Panc1 (cell line): ENCODE measurements around the gene ADGRG3. TPM values are rescaled to one million over a fixed set of nuclear protein-coding genes. Genes with fewer than 3 reads are reported as not detected.

Experiments
- ATAC-seq: fragments of 200-7000 bp; cut with Tn5 transposase; 2 replicates; pipeline ENCODE4 v1.9.1; 2020; ENCODE audit warnings: mild to moderate bottlenecking, moderate library complexity
- BruUV-seq: library from RNA; stranded (reverse); fragments of 400-500 nt; replicated peaks from 2 replicates; lab custom pipeline; 2021; lab: Mats Ljungman, UMichigan
- CTCF ChIA-PET: fragments of 300-600 bp; sonication (Branson Sonifier 250); formaldehyde crosslinking; loops from one replicate; lab custom pipeline; 2022; ENCODE audit warnings: antibody characterized with exemption; lab: Charles Lee
- POLR2A ChIA-PET: fragments of 300-600 bp; sonication (Branson Sonifier 250); formaldehyde crosslinking; loops from one replicate; lab custom pipeline; 2022; ENCODE audit warnings: antibody characterized with exemption; lab: Charles Lee
- DNase-seq: peaks from one replicate; pipeline ENCODE4 v3.0.0-alpha.2; 2010; ENCODE audit warnings: low read depth, low spot score
- H3K27ac ChIP-seq: 2 replicates; pipeline ENCODE4 v1.5.1; 2011; ENCODE audit warnings: mild to moderate bottlenecking, low read length, inconsistent platforms
- H3K27me3 ChIP-seq: fragments of 200-500 bp; sonication (Bioruptor generic); 2 replicates; pipeline ENCODE4 v1.6.0; 2014; ENCODE audit warnings: low read length, inconsistent platforms; ENCODE audit not compliant: control insufficient read depth, insufficient read depth
- H3K36me3 ChIP-seq: fragments of 200-500 bp; sonication (Bioruptor generic); 2 replicates; pipeline ENCODE4 v1.5.1; 2014; ENCODE audit warnings: inconsistent platforms, mild to moderate bottlenecking, low read length, moderate library complexity; ENCODE audit not compliant: control insufficient read depth, insufficient read depth
- H3K4me1 ChIP-seq: 2 replicates; pipeline ENCODE4 v1.5.1; 2011; ENCODE audit warnings: inconsistent platforms, mild to moderate bottlenecking, low read length, moderate library complexity; ENCODE audit not compliant: control insufficient read depth, insufficient read depth
- H3K4me3 ChIP-seq, 2 experiments: 2 replicates each; pipeline ENCODE4 v1.5.1; 2011 to 2012; ENCODE audit warnings: low read depth in 2 of 2, low read length in 2 of 2, mild to moderate bottlenecking in 2 of 2, inconsistent platforms in 1 of 2, moderate library complexity in 1 of 2
- H3K9me3 ChIP-seq: fragments of 200-500 bp; sonication (Bioruptor generic); 2 replicates; pipeline ENCODE4 v1.5.1; 2014; ENCODE audit warnings: low read depth, mild to moderate bottlenecking, inconsistent platforms, low read length, moderate library complexity; ENCODE audit not compliant: control insufficient read depth, insufficient read depth
- POLR2AphosphoS5 ChIP-seq: IDR thresholded peaks from 2 replicates; pipeline ENCODE4 v1.6.1; 2012; ENCODE audit warnings: mild to moderate bottlenecking, low read depth, low read length, moderate library complexity
- SIN3A ChIP-seq: IDR thresholded peaks from 2 replicates; pipeline ENCODE4 v1.6.1; 2012; ENCODE audit warnings: low read depth, mild to moderate bottlenecking, low read length, moderate library complexity, borderline replicate concordance; ENCODE audit not compliant: insufficient read depth
- TCF7L2 ChIP-seq: IDR thresholded peaks from 2 replicates; pipeline ENCODE4 v1.6.1; 2011; ENCODE audit warnings: mild to moderate bottlenecking, low read depth, low read length, inconsistent platforms
- in situ Hi-C: cut with HindIII; loops from 2 replicates; pipeline ENCODE4 v1.10.0; 2016; ENCODE audit warnings: low sequenced_read_pairs, low pct_unique_long_range_greater_than_20kb
- intact Hi-C: fragments of 100-400 bp; cut with micrococcal nuclease; formaldehyde crosslinking; loops from one replicate; pipeline ENCODE4 v1.10.0; 2022; ENCODE audit not compliant: unreplicated experiment
- total RNA-seq: library from RNA; stranded (reverse); gene quantifications from one replicate; pipeline ENCODE4 v1.2.1, GENCODE V29; 2021; ENCODE audit not compliant: unreplicated experiment
- TF ChIP-seq, protein P1 (sequence below): fragments of 450-650 bp; IDR thresholded peaks from 2 replicates; pipeline ENCODE4 v1.5.1; 2017; ENCODE audit warnings: mild to moderate bottlenecking
- TF ChIP-seq, protein P2 (sequence below), 2 experiments: IDR thresholded peaks; 2 replicates each; pipeline ENCODE4 v1.6.1; 2011 to 2012; ENCODE audit warnings: low read depth in 2 of 2, control low read depth in 1 of 2, low read length in 1 of 2, mild to moderate bottlenecking in 1 of 2, moderate library complexity in 1 of 2; ENCODE audit not compliant: insufficient read depth in 1 of 2

ADGRG3 gene
- total RNA-seq, 1 experiment from 2014 or later, result not detected

DNA sequence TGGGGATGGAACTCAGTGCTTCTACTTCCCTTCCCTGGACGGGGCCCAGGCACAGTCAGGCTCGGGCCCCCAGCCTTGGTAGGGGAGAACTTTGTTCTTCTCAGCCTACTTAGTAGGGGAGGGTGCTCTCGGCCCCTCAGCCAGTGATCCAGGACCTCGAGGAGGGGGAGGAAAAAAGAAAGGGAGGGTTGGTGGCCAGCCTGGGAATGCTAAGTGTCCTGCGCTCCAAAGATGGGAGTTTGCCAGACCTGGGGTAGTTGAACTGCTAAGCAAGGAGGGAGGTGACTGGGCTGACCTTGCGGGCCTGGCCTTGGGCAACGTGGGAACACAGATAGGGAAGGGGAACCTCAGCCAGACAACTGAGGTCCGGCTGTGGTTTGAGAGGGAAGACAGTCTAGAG lies 27.5 kb upstream of the ADGRG3 start:
- intact Hi-C loops (no loop called here), in situ Hi-C loops (no loop called here)
- no peak for DNase-seq
- no peak overlapping the region for H3K27ac ChIP-seq
- peaks cover under 1% of the 10 kb centered on the region; the same call in 1 of the 2 replicates for H3K4me1 ChIP-seq
- no TSS peak for BruUV-seq
- ChIA-PET POLR2A (no interaction called here), CTCF (no interaction called here)
- no peaks in the 10 kb centered on the region for H3K27me3 ChIP-seq
- no peaks in the 10 kb centered on the region for H3K36me3 ChIP-seq
- ATAC-seq, result no peak
- no peak overlapping the region for H3K4me3 ChIP-seq
- no peak for TF ChIP-seq TCF7L2
- TF ChIP-seq, protein P1, sequence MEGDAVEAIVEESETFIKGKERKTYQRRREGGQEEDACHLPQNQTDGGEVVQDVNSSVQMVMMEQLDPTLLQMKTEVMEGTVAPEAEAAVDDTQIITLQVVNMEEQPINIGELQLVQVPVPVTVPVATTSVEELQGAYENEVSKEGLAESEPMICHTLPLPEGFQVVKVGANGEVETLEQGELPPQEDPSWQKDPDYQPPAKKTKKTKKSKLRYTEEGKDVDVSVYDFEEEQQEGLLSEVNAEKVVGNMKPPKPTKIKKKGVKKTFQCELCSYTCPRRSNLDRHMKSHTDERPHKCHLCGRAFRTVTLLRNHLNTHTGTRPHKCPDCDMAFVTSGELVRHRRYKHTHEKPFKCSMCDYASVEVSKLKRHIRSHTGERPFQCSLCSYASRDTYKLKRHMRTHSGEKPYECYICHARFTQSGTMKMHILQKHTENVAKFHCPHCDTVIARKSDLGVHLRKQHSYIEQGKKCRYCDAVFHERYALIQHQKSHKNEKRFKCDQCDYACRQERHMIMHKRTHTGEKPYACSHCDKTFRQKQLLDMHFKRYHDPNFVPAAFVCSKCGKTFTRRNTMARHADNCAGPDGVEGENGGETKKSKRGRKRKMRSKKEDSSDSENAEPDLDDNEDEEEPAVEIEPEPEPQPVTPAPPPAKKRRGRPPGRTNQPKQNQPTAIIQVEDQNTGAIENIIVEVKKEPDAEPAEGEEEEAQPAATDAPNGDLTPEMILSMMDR, result no peak
- TF ChIP-seq, protein P2, sequence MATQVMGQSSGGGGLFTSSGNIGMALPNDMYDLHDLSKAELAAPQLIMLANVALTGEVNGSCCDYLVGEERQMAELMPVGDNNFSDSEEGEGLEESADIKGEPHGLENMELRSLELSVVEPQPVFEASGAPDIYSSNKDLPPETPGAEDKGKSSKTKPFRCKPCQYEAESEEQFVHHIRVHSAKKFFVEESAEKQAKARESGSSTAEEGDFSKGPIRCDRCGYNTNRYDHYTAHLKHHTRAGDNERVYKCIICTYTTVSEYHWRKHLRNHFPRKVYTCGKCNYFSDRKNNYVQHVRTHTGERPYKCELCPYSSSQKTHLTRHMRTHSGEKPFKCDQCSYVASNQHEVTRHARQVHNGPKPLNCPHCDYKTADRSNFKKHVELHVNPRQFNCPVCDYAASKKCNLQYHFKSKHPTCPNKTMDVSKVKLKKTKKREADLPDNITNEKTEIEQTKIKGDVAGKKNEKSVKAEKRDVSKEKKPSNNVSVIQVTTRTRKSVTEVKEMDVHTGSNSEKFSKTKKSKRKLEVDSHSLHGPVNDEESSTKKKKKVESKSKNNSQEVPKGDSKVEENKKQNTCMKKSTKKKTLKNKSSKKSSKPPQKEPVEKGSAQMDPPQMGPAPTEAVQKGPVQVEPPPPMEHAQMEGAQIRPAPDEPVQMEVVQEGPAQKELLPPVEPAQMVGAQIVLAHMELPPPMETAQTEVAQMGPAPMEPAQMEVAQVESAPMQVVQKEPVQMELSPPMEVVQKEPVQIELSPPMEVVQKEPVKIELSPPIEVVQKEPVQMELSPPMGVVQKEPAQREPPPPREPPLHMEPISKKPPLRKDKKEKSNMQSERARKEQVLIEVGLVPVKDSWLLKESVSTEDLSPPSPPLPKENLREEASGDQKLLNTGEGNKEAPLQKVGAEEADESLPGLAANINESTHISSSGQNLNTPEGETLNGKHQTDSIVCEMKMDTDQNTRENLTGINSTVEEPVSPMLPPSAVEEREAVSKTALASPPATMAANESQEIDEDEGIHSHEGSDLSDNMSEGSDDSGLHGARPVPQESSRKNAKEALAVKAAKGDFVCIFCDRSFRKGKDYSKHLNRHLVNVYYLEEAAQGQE (IDR thresholded peaks at IDR 0.05; ENCODE audit: insufficient read depth in 1 of 2, low read depth in 2 of 2, low read length in 1 of 2), result no peak
- TF ChIP-seq POLR2AphosphoS5, result no peak
- no peak for TF ChIP-seq SIN3A
- no peaks in the 10 kb centered on the region for H3K9me3 ChIP-seq

DNA sequence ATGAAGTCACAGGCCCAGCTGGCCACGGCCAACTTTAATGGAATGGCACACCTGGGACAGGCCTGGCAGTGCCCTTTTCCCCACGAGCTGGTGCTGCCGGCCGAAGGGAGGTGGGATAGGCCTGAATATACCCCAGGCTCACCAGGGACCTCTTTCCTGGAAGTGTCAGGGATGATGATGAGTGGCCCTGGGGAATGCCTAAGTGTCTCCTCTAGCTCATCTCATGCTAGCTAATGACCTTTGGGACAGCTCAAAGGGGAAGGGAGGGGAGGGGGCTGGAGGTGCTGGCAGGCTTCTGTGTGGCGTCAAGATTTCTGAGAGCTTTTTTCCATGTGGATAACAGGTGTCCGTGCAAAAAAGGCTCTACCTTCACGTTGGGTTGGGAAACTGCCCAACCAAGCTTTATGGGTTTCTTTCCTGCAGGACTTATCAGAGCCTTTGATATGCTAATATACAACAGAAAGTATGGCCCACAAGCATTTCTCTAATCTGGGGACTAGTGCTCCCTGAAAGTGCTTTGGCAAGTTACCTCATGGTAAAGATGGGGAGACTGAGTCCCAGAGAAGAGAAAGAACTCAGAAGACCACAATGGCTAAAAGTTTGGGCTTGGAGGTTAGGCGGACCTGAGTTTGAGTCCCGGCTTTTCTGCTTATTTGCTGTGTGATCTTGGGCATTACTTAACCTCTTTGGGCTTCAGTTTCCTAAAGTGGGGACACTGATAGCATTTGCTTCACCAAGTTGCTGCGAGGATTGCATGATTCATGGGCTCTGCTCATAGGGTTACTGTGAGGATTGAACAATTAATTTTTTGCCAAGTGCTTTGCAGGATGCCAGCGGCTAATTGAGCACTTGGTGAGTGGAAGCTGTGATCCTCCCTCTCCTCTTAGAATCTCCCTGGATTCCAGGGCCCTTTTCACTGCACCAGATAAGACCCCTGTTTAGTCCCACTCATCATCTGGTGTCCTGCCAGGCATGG lies 25.7 kb upstream of the ADGRG3 start:
- no peak overlapping the region for H3K27ac ChIP-seq
- no peaks in the 10 kb centered on the region for H3K36me3 ChIP-seq
- H3K4me3 ChIP-seq, result no peak overlapping the region
- no peak for DNase-seq
- in situ Hi-C loops (no loop called here), intact Hi-C loops (no loop called here)
- H3K27me3 ChIP-seq, result no peaks in the 10 kb centered on the region
- ChIA-PET POLR2A (interaction anchor here (1.0 kb wide), 1 partner anchor 93 kb away, joined by 3 read pairs; the partner anchor contains the start of gene KATNB1), CTCF (interaction anchor here (0.6 kb wide), 1 partner anchor 459 kb away, joined by 5 read pairs; no protein-coding TSS in a partner anchor)
- H3K9me3 ChIP-seq, result no peaks in the 10 kb centered on the region
- no TSS peak for BruUV-seq
- no peak for ATAC-seq
- peaks cover 4% of the 10 kb centered on the region for H3K4me1 ChIP-seq
- no peak for TF ChIP-seq POLR2AphosphoS5
- TF ChIP-seq, protein P2 (IDR thresholded peaks at IDR 0.05; ENCODE audit: insufficient read depth in 1 of 2, low read depth in 2 of 2, low read length in 1 of 2), result no peak
